MM.1S (cell line): ENCODE results near the gene JMJD6.

Experiments used
- EZH2phosphoT487 ChIP-seq: fragments of 300-600 bp; sonication (generic); IDR thresholded peaks from 2 replicates; pipeline ENCODE4 v1.6.1; 2018; ENCODE audit warnings: antibody characterized with exemption, low read length
- TF ChIP-seq, protein P1 (sequence below): fragments of 300-600 bp; sonication (generic); IDR thresholded peaks from 2 replicates; pipeline ENCODE4 v1.5.1; 2016; ENCODE audit warnings: antibody characterized with exemption, low read length, mixed read lengths

DNA sequence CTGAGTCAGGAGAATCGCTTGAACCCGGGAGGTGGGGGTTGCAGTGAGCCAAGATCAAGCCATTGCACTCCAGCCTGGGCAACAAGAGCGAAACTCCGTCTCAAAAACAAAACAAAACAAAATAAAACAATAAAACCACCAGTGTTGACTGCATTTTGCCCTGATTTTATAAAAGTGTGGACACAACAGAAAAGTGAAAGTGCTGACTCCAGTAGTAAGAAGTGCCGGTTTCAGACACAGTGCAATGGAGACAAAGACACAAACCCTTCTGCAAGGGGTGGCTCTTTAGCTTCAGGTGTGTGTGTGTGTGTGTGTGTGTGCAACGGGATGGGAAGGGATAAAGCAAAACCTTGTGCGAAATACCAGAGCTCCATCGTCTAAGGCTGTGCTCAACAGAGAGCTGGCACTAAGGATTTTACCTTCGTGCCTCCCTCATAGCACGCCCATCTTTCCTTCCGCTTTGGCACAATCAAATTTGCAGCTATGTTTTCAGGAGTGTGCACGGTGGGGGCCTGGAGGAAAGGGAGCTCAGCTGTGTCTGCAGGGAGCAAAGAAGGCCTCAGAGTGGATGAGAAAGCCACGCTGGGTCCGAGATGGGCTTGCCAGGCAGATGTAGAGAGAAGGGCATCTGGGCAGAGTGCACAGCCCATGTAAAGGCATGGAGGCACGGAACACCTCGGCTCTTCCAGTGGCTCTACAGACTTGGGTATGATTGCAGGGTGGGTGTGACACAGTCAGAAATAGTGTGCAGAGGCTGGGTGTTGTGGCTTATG lies 31.2 kb downstream of the JMJD6 start:
- TF ChIP-seq, protein P1, sequence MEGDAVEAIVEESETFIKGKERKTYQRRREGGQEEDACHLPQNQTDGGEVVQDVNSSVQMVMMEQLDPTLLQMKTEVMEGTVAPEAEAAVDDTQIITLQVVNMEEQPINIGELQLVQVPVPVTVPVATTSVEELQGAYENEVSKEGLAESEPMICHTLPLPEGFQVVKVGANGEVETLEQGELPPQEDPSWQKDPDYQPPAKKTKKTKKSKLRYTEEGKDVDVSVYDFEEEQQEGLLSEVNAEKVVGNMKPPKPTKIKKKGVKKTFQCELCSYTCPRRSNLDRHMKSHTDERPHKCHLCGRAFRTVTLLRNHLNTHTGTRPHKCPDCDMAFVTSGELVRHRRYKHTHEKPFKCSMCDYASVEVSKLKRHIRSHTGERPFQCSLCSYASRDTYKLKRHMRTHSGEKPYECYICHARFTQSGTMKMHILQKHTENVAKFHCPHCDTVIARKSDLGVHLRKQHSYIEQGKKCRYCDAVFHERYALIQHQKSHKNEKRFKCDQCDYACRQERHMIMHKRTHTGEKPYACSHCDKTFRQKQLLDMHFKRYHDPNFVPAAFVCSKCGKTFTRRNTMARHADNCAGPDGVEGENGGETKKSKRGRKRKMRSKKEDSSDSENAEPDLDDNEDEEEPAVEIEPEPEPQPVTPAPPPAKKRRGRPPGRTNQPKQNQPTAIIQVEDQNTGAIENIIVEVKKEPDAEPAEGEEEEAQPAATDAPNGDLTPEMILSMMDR, result no peak
- no peak for TF ChIP-seq EZH2phosphoT487
